GM19240 (cell line): ENCODE results near the gene FADS3.

Source experiments
- DNase-seq: peaks from one replicate; pipeline ENCODE4 v3.0.0; 2011; ENCODE audit warnings: low spot score; ENCODE audit not compliant: insufficient read length

The FADS3 gene

DNA sequence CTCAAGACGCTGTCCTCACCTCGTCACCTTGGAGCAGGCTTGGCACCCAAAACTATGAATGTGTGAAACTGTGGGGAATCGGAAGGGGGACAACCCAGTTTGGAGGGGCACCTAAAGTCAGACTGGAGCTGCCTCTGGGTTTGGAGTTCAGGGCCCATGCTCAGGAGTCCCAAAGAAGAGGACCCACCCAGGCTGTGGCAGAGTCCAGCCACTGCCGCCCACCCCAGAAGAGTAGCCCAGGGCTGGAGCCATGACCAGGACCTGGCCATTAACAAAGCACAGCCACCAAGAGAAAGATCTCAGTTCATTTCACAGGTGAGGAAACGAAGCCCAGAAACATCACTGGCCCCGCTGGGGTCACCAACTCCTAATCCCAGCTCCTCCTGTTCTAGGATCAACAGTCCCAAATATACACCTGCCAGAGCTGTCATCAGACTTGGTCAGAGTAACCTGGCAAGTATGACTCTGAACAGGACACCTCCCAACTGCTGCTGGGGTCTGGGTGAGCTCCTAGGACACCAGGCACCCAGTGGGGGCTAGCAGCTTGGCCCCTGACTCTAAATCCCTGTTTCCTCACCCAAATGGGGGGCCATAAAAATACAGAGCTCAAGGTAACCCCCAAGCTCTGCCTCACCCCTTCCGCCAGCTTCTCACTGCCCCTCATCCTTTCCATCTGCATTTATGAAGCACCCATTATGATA is 23.3 kb upstream of the FADS3 start:
- peak; percentile 2 for DNase-seq

DNA sequence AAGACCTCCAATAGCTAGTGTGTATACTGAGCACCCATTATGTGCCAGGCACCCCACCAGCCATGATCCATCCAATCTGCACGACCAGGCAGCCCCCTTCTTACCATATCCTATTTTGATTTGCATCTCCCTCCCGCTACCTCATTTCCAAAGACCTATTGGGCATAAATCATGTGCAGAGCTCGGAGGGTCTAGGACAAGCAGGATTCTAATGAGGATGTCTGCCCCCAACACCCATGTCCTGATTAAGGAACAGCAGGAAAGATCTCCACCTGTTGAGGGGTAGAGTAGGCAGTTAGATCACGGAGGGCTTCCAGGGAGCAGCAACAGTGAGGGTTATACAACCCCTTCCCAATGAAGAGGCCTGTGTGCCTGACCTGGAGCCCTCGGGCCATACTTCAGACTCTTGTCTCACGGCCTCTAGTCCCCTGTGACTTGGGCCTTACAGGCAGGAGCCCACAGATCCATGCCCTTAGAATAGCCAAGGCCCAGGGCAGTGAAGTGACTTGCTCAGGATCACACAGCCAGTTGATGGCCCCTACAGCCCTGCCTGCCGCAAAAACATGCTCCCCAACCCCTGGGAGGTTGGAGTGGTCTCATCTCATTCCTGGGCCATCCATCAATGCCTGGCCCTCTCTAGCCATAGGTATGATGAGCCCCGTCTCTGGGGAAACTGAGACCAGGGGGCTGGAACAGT is 22.5 kb upstream of the FADS3 start:
- DNase-seq: peak; percentile 1

DNA sequence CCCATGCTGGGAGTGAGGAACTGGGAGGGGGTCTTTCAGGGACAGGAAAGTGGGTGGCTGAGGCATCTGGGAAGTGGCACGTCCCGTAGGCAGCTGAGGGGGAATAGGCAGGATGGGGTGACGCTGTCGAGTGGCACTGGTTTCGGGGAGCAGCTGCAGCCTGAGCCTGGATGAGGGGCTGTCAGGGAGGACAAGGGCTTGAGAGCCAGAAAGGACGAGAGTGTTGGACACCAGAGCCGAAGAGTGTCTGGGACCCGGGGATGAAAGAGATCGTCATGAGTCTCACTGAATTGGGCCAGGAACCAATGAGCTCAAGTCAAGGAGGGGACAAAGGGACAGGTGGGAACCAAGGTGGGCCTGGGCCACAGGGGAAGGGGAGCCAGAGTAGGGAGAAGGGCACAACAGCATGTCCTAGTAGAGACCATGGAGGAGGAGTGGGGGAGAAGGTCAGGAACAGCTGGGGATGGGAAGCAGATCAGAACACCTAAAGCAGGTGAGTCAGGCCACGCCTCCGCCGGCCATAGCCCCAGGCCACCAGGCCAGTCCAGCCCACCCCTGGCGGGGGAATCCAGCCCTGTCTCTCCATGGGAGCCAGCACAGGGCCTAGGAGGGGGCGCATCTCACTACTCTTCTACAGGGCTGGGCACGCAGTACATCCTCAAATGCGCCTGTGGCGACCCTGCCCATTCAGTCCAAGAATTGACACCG is 21.8 kb upstream of the FADS3 start:
- peak; percentile 3 for DNase-seq

DNA sequence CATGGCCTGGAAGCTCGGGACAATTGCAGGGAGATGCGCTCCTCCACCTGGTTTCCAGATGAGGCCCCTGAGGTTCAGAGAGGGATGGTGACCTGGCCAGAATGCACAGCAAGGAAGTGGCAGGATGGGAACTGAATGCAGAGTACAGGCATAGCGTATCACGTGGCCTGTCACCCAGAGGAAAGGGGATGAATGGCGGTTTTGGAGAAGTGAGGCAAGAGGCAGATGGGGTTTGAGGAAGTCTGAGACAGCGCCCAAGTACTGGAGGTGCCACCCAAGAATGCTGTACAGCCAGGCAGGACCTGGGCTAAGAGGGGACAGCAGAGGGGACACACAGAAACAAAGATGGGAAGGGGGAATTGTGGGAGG is 21.2 kb upstream of the FADS3 start:
- DNase-seq: no peak

DNA sequence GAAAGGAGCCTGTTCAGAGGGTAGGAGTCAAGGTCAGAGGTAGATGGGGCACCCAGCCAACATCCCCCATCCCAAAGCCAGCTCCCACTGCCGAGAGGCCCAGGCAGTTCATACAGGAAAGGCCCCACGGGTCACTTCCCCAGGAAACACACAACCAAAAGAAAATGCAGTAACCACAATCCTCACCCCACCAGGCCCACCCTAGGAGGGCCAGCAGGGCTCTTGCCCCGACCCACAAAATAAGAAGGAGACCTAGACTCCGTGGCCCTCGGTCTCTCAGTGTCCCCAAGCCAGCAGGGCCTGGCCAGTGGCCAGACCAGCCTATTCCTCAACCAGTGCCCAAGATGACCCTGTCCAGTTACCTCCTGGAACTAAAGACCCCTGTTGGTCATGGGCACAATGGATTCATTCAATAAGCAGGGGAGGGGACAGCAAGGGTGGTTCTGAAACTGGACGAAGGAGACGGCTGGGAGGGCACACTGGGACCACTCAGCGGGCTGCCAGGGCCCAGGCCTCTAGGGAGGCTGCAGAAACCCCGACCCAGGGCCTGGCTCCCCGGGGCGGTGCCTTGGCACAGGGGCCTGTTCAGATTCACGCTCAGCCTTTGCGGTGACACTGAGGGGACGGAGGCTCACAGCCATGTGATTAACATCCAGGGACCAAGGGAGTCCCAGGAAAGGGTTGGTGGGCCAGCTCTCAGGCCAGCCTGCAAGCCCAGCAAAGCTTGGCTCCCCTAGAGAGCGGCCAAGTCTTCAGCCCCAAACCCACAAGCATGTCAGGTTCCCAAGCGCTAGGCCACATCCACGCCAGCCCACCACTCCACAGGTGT is 20.6 kb upstream of the FADS3 start:
- DNase-seq: no peak

DNA sequence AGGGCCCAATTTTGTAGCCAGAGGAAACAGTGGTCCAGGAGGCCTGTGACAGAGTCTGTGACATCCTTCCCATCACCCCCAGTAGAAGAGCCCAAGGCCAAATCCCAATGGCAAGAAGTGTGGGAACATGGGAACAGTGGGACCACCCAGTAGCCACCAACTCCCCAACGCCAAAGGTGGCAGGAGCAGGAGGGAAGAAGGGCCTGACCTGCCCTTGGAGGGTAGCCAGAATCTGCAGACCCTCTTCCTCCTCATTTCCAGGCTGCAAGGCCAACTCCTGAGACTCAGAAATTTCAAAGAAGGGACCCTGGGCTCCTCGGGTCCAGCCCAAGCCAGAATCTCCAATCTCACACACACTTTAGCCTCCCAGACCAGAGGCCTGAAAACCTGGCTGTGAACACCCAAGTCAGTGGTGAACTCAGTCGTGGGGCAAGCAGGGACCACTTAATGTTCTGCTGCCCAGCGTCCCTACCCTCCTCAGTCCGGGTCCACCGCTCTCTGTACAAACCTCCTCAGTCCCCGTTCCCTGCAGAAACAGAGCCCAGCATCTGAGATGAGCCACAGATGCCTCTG is 19.9 kb upstream of the FADS3 start:
- DNase-seq: no peak

DNA sequence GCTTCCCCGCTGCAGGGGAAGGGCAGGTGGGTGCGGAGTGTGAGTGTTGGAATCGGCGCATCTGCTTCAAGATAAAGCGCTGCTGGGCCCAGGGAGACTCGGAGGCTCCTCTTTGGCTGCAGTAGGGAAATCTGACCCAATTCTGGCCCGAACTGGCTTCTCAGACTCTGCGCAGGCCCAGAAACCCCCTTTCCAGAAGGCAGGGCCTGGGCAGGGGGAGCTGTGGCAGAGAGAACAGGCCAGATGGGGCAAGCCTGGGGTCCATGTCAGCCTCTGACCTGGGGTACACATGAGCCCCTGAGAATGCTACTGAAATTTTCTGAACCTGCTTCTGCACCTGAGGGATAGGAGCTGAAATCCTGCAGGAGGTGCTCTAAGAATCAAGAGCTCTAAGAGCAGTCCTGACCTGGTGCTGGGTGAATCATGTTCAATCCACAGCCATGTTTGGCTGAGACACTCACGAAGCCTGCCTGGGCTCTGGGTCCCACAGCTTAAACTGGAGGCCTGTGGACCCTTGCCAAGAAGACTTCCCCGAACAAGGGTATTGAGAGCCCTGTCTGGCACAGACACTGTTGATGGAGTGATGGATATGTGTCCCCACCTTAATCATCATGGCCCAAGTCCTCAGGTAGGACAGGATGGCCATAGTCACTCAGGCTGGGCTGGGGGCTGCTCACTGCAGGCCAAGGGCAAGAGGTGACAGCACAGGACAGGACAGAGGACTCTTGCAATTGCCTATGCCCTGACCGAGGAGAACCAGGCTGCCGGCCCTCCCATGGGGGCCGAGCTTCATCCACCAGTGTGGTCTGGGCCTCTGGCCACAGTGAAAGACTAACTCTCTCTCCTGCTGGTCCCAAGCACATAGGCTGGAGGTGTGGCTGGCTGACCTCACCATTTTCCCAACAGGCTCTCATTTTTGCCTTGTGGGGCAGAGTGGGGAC is 19.1 kb upstream of the FADS3 start:
- DNase-seq: no peak

DNA sequence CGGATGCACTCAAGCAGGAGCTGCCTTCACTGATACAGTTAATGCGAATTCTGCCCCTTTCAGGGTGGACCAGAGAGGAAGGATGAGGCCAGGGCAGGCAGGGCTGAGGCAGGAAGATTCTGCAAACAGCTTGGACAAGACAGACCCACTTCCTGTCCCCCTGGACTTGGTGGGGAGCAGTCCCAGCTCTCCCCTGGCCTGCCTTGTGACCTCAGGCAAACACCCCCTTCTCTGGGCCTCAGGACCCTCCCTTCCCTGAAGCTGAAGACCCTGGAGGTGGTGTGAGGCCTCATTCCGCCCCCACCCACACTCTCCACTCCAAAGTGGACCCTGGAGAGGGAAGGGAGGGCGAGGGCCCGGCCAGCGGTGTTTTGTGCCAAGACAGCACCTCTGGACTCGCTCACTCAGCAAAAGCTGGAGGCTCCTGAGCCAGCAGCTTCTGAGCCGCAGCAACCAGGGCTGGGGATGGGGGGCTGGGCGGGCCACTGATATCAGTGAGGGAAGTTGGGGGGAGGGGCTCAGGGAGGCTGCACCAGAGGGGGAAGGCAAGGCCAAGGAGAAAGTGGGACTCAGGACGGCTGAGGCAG is 17.5 kb upstream of the FADS3 start:
- no peak for DNase-seq

DNA sequence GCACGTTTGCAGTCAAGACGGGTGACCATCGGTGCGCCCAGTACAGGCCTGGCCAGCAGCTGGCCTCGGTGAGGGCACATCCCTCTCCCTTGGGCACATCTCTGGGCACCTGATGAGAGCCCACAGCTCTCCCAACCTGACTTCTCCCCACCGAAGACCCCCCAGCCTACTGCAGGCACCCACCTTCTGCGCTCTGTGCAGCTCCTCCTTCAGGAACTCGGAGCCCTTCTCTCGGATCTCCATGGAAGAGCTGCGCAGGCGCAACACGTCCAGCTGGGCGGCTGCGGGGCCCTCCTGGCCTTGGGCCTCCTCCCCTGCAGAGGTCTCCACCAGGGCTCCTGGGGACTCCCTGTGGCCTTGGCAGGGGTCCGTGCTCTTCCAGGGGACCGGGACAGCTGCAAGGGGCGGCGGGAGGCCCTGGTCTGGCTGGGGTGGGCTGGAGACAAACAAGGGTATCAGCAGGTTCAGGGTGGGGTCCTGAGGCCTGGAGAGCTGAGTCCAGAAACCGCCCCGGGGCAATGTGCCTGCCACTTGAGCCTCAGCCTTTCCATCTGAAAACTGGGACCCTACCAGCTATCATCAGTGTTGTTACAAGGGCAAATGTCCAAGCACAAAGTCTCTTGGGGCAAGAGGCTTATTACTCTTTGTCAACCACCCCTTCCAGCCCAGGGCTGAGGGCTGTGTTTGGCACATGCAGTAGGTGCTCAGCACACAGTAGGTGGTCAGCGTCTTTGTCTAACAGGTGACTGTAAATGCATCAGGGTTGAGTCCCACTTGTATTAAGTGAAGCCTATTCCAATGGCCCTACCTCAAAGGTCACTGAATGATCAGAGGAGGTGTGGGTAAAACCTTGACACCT is 16.8 kb upstream of the FADS3 start:
- no peak for DNase-seq

DNA sequence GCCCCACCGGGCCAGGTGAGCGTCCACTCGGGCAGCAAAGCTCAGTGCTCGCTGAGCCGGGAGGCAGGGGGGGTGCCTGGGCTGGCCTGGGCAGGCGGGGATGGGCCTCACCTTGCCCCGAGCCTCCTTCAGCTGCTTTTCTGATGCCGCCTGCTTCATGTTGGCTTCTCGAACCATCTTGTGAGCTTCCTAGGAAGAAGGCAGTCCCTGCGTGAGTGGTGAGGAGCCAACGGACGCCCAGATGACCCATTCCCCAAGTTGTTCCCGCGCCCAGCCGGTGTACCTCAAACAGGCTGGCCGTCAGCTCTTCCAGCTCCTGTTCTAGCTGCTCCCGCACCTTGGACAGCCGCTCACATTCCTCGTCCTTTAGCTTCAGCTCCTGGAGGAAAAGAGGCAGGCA is 15.9 kb upstream of the FADS3 start:
- no peak for DNase-seq

DNA sequence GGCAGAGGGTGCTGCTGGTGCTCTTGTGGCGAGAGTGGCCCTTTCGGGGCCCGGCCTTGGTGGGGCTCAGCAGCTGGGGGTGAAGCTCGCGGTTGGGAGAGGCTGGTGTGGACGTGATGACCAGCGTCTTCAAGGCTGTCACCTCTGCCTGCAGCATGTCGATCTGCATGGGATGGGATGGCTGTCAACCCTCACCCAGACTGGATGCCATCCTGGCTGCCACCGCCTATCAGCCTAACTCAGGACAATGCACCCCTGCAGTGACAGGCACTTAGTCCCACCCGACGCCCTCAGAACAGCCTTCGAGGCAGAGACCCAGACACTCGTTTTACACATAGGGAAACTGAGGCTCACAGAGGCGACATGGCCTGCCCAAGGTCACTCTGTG is 15.2 kb upstream of the FADS3 start:
- no peak for DNase-seq

DNA sequence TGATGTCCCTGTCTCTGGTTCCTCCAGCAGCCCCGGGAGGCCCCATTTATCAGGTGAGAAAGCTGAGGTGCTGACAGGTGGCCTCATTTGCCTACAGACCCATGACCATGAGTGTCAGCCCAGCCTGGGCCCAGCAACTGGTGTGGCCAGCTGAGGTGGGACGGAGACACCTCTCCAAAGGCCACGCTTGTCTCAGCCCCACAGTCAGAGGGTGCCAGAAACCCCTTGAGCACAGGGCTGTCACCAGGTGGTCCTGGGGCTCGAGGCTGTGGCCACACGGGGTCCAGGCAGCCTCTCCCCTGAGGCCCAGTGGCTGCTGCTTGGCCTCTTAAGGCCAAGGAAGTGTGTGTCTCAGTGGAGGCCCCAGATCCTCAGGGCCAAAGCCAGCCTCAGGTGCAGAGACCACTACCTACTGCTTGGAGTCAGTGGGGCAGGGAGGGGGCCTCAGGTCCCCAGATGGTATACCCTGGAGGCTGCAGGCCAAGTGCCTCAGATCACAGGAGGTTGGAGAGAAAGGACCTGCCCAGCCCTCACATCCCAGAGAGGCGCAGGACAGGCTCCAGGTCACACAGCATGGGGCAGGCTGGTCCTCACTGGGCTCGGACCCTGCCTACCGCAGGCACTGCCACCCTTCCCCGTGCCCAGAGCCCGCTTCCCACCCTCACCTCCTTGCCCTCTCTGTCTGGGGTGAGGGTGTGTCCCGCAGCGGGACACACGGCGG is 14.6 kb upstream of the FADS3 start:
- no peak for DNase-seq

DNA sequence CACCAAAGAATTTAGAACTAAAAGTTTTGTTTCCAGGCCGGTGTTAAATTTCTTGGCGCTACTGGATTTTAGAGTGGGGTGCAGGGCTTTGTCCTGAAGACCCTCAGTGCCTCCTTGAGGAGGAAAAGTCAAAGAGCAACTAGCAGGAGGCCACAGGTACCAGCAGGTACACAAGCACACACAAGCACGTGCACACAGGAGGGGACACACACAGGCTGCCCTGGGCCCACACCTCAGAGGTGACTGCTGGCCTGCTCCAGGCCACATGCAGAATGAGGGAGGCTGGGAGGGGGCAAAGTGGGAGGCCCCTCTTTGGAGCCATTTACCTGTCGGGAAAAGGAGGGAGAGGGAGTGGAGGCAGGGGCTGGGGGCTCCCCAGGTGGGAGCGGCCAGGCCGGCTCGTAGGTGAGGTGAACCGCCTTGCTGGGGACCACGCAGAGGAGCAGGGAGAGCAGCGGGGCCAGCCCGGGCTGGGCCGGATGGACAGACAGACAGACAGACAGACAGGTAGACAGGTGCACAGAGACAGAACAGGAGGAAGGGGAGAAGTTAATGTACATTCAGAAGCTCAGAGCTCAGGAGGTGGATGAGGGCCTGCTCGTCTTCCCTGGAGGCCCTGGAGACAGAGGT is 13.8 kb upstream of the FADS3 start:
- DNase-seq: no peak

DNA sequence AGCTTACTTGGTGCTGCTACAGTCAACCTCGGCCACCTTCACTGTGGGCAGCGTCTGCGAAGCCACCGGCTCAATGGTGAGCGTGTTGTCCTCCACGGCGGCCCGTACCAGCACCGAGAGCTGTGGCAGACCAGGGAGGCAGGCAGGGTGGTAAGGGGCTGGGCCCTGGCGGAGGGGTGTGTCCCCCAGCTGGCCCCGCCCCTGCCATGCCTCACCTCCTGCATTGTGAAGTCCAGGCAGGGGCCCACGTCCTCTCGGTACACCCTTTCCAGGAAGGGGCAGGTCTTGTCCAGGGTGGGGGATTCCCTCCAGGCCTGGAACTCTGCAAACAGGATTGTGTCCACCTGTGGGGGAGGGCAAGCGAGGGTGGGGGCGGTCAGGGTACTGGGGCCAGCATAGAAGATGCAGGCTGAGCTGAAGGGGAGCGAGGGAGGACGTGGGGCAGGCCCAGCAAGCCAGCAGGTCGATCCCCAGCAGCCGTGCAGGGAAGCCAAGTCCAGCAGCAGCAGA is 13.2 kb upstream of the FADS3 start:
- no peak for DNase-seq

DNA sequence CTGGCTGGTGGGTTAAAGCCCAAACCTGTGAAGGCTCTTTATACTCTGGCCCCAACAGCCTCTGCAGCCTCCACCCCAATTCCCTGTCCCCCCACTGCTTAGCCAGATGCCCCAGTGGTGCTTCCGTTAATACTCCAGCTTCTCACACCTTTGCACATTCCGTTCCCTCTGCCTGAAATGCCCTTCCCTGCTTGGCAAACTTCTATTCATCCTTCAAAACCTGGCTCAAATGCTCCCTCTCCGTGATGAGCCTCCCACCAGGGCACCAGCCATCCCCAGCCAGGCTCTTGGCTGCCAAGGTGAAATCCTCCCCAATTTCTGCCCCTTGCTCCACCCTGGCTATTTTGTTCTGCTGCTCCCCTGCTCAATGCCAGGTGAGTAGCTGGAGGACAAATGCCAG is 12.5 kb upstream of the FADS3 start:
- DNase-seq: no peak

DNA sequence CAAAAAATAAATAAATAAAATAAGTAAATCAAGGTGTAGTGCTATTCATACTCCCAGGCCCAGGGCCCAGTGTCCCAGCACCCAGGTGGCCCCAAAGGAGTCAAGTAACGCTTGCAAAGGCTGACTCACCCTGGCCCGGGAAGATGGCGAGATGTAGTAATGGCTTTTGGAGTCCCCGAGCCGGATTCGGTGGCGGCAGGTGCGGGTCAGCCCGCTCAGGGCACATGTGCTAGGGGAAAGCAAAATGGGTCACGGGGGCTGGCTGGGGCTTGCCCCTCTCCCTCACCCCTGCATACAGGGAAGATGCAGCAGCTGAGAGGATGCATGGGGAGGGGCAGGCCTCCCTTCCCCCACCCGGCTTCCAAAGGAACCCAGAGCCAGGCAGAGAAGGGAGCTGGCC is 11.0 kb upstream of the FADS3 start:
- DNase-seq: no peak

DNA sequence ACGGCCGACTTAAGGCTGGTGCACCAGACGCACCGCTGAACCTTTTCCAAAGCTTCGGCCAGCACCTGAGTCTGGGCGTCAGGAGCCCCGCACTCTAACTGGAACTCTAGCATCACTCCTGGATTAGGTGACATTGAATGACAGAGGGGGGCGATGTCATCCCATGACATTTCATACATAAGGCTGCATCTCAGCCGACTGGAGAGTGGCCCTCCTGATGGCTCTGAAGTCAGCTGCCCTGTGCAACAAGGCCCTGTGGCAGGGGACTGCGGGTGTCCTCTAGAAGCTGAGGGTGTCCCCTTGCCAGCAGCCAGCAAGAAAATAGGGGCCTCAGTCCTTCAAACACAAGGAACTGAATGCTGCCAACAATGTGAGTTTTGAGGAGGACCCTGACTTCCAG is 10.1 kb upstream of the FADS3 start:
- no peak for DNase-seq

DNA sequence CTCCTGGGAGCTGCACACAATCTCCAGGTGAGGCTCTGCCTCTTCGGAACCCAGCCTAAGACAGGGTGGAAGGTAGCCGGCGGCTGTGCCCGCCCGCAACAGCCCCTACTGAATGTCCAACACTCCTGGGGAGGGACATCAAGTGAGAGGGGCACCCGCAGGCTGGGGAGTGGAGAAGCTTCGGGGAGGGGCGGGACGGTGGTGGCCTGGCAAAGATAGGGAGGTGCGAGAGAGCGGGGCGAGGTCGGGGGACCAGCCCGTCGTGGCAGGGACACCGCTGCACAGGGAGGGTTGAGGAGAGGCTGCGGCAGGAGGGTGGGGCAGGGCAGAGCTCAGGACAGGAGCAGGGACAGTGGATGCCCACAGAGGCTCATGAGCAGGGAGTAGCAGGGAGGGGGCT is 8.9 kb upstream of the FADS3 start:
- DNase-seq: no peak
